ENCODE data around the gene CARNS1.

Gene CARNS1

GRCh38 chr11:67375320-67376055, 40.0 kb upstream of the CARNS1 start:
- DNase-seq (ENCODE audit: low read depth in 2 of 2): no peak

- DNase-seq (ENCODE audit: low read depth in 2 of 2): no peak
Observed at GRCh38 chr11:67376063-67376820, 39.2 kb upstream of the CARNS1 start.

GRCh38 chr11:67376873-67377808, 38.3 kb upstream of the CARNS1 start:
- no peak for DNase-seq (ENCODE audit: low read depth in 2 of 2)

- DNase-seq (ENCODE audit: low read depth in 2 of 2): no peak
Observed at GRCh38 chr11:67378544-67378943, 36.9 kb upstream of the CARNS1 start.

GRCh38 chr11:67379061-67380058, 36.1 kb upstream of the CARNS1 start:
- no peak for DNase-seq (ENCODE audit: low read depth in 2 of 2)

- DNase-seq (ENCODE audit: low read depth in 2 of 2): no peak
Observed at GRCh38 chr11:67381244-67381972, 34.1 kb upstream of the CARNS1 start.

- peak; percentile 66 to 79 for DNase-seq (ENCODE audit: low read depth in 2 of 2)
Observed at GRCh38 chr11:67382276-67383136, 33.0 kb upstream of the CARNS1 start.

- DNase-seq (ENCODE audit: low read depth in 2 of 2): no peak
Observed at GRCh38 chr11:67384851-67385366, 30.6 kb upstream of the CARNS1 start.

GRCh38 chr11:67387069-67387468, 28.4 kb upstream of the CARNS1 start:
- no peak for DNase-seq (ENCODE audit: low read depth in 2 of 2)

- no peak for DNase-seq (ENCODE audit: low read depth in 2 of 2)
Observed at GRCh38 chr11:67387518-67387917, 28.0 kb upstream of the CARNS1 start.

GRCh38 chr11:67389477-67389876, 26.0 kb upstream of the CARNS1 start:
- no peak for DNase-seq (ENCODE audit: low read depth in 2 of 2)

- DNase-seq (ENCODE audit: low read depth in 2 of 2): no peak
Observed at GRCh38 chr11:67390947-67391303, 24.6 kb upstream of the CARNS1 start.

- DNase-seq (ENCODE audit: low read depth in 2 of 2): peak; percentile 87 to 92
Observed at GRCh38 chr11:67391304-67392182, 23.9 kb upstream of the CARNS1 start, which contains the start of gene RAD9A. Gene RAD9A, plus strand, starts transcription at chr11:67391986. Its CDS starts 59 bp downstream, at chr11:67392045.

- no peak for DNase-seq (ENCODE audit: low read depth in 2 of 2)
Observed at GRCh38 chr11:67392183-67392715, 23.2 kb upstream of the CARNS1 start.

- no peak for DNase-seq (ENCODE audit: low read depth in 2 of 2)
Observed at GRCh38 chr11:67393437-67393836, 22.0 kb upstream of the CARNS1 start.

GRCh38 chr11:67393990-67394389, 21.5 kb upstream of the CARNS1 start:
- no peak for DNase-seq (ENCODE audit: low read depth in 2 of 2)

- DNase-seq (ENCODE audit: low read depth in 2 of 2): no peak
Observed at GRCh38 chr11:67395555-67396258, 19.8 kb upstream of the CARNS1 start.

Data from stimulated activated CD4-positive, alpha-beta T cell treated with anti-CD3 and anti-CD28 coated beads, Interleukin-12 subunit alpha, Interleukin-12 subunit beta, amount 100 ng/mL, for 24 hours (primary cell).